Panc1 (cell line): ENCODE measurements around the gene GRP. TPM values are rescaled to one million over a fixed set of nuclear protein-coding genes. Genes with fewer than 3 reads are reported as not detected.

Source experiments
- ATAC-seq: fragments of 200-7000 bp; cut with Tn5 transposase; 2 replicates; pipeline ENCODE4 v1.9.1; 2020; ENCODE audit warnings: mild to moderate bottlenecking, moderate library complexity
- BruUV-seq: library from RNA; stranded (reverse); fragments of 400-500 nt; replicated peaks from 2 replicates; lab custom pipeline; 2021; lab: Mats Ljungman, UMichigan
- CTCF ChIA-PET: fragments of 300-600 bp; sonication (Branson Sonifier 250); formaldehyde crosslinking; loops from one replicate; lab custom pipeline; 2022; ENCODE audit warnings: antibody characterized with exemption; lab: Charles Lee
- POLR2A ChIA-PET: fragments of 300-600 bp; sonication (Branson Sonifier 250); formaldehyde crosslinking; loops from one replicate; lab custom pipeline; 2022; ENCODE audit warnings: antibody characterized with exemption; lab: Charles Lee
- DNase-seq: peaks from one replicate; pipeline ENCODE4 v3.0.0-alpha.2; 2010; ENCODE audit warnings: low read depth, low spot score
- H3K27ac ChIP-seq: 2 replicates; pipeline ENCODE4 v1.5.1; 2011; ENCODE audit warnings: mild to moderate bottlenecking, low read length, inconsistent platforms
- H3K27me3 ChIP-seq: fragments of 200-500 bp; sonication (Bioruptor generic); 2 replicates; pipeline ENCODE4 v1.6.0; 2014; ENCODE audit warnings: low read length, inconsistent platforms; ENCODE audit not compliant: control insufficient read depth, insufficient read depth
- H3K36me3 ChIP-seq: fragments of 200-500 bp; sonication (Bioruptor generic); 2 replicates; pipeline ENCODE4 v1.5.1; 2014; ENCODE audit warnings: inconsistent platforms, mild to moderate bottlenecking, low read length, moderate library complexity; ENCODE audit not compliant: control insufficient read depth, insufficient read depth
- H3K4me1 ChIP-seq: 2 replicates; pipeline ENCODE4 v1.5.1; 2011; ENCODE audit warnings: inconsistent platforms, mild to moderate bottlenecking, low read length, moderate library complexity; ENCODE audit not compliant: control insufficient read depth, insufficient read depth
- H3K4me3 ChIP-seq, 2 experiments: 2 replicates each; pipeline ENCODE4 v1.5.1; 2011 to 2012; ENCODE audit warnings: low read depth in 2 of 2, low read length in 2 of 2, mild to moderate bottlenecking in 2 of 2, inconsistent platforms in 1 of 2, moderate library complexity in 1 of 2
- H3K9me3 ChIP-seq: fragments of 200-500 bp; sonication (Bioruptor generic); 2 replicates; pipeline ENCODE4 v1.5.1; 2014; ENCODE audit warnings: low read depth, mild to moderate bottlenecking, inconsistent platforms, low read length, moderate library complexity; ENCODE audit not compliant: control insufficient read depth, insufficient read depth
- CTCF ChIP-seq: fragments of 450-650 bp; IDR thresholded peaks from 2 replicates; pipeline ENCODE4 v1.5.1; 2017; ENCODE audit warnings: mild to moderate bottlenecking
- POLR2AphosphoS5 ChIP-seq: IDR thresholded peaks from 2 replicates; pipeline ENCODE4 v1.6.1; 2012; ENCODE audit warnings: mild to moderate bottlenecking, low read depth, low read length, moderate library complexity
- SIN3A ChIP-seq: IDR thresholded peaks from 2 replicates; pipeline ENCODE4 v1.6.1; 2012; ENCODE audit warnings: low read depth, mild to moderate bottlenecking, low read length, moderate library complexity, borderline replicate concordance; ENCODE audit not compliant: insufficient read depth
- TCF7L2 ChIP-seq: IDR thresholded peaks from 2 replicates; pipeline ENCODE4 v1.6.1; 2011; ENCODE audit warnings: mild to moderate bottlenecking, low read depth, low read length, inconsistent platforms
- in situ Hi-C: cut with HindIII; loops from 2 replicates; pipeline ENCODE4 v1.10.0; 2016; ENCODE audit warnings: low sequenced_read_pairs, low pct_unique_long_range_greater_than_20kb
- intact Hi-C: fragments of 100-400 bp; cut with micrococcal nuclease; formaldehyde crosslinking; loops from one replicate; pipeline ENCODE4 v1.10.0; 2022; ENCODE audit not compliant: unreplicated experiment
- total RNA-seq: library from RNA; stranded (reverse); gene quantifications from one replicate; pipeline ENCODE4 v1.2.1, GENCODE V29; 2021; ENCODE audit not compliant: unreplicated experiment
- TF ChIP-seq, protein P1 (sequence below), 2 experiments: IDR thresholded peaks; 2 replicates each; pipeline ENCODE4 v1.6.1; 2011 to 2012; ENCODE audit warnings: low read depth in 2 of 2, control low read depth in 1 of 2, low read length in 1 of 2, mild to moderate bottlenecking in 1 of 2, moderate library complexity in 1 of 2; ENCODE audit not compliant: insufficient read depth in 1 of 2

GRP gene
- total RNA-seq, 1 experiment from 2014 or later, result not detected

DNA sequence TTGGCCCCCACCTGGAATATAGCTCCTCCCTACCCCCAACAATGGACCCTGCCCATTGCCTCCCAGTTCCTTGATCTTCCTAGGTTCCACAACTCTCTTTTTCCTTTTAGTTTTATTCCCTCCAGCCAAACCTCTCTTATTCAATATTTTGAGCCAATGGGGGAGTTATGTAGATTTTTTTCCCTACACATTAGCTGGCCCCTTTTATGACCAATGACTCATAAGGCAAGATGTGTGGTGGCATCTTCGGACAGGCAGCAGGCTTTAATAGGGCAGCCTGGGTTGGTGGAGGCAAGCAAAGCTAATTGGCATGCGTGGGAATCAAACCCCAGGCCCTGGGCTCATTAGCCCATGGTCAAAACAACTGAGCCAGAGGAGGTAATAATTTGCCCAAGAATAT, 9.2 kb downstream of the GRP start:
- ATAC-seq (no peak), DNase-seq (no peak)
- H3K27me3 ChIP-seq, result no peaks in the 10 kb centered on the region; the same call in 1 of the 2 replicates
- H3K4me1 ChIP-seq, result no peaks in the 10 kb centered on the region
- no peak overlapping the region for H3K4me3 ChIP-seq
- ChIA-PET POLR2A (no interaction called here), CTCF (no interaction called here)
- intact Hi-C loops (no loop called here), in situ Hi-C loops (no loop called here)
- BruUV-seq, result no TSS peak
- H3K36me3 ChIP-seq, result no peaks in the 10 kb centered on the region
- TF ChIP-seq SIN3A (no peak), CTCF (no peak)
- no peaks in the 10 kb centered on the region for H3K9me3 ChIP-seq
- H3K27ac ChIP-seq, result no peak overlapping the region

DNA sequence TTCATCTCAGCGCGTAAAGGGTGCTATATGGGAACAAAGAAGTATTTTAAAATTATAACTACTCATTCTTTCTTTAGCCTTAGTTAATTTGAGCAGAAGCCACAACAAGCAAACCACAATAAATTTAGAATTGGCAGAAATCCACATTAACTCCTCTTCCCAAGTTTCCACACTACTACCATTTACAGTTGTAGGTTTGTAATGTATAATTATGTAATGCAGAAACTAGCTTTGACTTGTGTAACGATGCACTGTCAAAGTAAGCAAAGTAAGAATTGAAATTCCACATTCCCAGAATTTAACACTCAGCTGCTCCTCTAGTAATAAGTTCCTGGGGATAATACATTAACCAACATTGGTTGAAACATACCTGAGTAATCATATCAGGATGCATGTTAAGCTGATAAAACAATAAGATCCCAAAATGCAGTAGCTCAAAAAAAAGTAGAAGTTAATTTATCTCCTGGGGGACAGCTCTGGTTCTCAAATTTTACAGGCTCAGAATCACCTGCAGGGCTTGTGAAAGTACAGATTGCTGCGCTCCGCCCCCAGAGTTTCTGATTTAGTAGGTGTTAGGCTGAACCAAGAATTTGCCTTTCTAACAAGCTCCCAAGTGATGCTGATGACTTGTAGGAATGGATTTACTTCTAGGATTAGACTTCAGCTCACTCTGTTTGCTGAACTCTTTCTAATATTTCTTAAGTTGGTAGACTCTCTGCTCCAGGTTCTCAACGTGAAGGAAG, 9.9 kb downstream of the GRP start:
- in situ Hi-C loops (no loop called here), intact Hi-C loops (no loop called here)
- Histone ChIP-seq H3K27ac (no peak overlapping the region), H3K4me1 (no peaks in the 10 kb centered on the region), H3K36me3 (no peaks in the 10 kb centered on the region), H3K27me3 (no peaks in the 10 kb centered on the region; the same call in 1 of the 2 replicates), H3K9me3 (no peaks in the 10 kb centered on the region), H3K4me3 (no peak overlapping the region)
- CTCF ChIA-PET, result no interaction called here
- no peak for TF ChIP-seq TCF7L2
- no peak for TF ChIP-seq SIN3A
- TF ChIP-seq, protein P1, sequence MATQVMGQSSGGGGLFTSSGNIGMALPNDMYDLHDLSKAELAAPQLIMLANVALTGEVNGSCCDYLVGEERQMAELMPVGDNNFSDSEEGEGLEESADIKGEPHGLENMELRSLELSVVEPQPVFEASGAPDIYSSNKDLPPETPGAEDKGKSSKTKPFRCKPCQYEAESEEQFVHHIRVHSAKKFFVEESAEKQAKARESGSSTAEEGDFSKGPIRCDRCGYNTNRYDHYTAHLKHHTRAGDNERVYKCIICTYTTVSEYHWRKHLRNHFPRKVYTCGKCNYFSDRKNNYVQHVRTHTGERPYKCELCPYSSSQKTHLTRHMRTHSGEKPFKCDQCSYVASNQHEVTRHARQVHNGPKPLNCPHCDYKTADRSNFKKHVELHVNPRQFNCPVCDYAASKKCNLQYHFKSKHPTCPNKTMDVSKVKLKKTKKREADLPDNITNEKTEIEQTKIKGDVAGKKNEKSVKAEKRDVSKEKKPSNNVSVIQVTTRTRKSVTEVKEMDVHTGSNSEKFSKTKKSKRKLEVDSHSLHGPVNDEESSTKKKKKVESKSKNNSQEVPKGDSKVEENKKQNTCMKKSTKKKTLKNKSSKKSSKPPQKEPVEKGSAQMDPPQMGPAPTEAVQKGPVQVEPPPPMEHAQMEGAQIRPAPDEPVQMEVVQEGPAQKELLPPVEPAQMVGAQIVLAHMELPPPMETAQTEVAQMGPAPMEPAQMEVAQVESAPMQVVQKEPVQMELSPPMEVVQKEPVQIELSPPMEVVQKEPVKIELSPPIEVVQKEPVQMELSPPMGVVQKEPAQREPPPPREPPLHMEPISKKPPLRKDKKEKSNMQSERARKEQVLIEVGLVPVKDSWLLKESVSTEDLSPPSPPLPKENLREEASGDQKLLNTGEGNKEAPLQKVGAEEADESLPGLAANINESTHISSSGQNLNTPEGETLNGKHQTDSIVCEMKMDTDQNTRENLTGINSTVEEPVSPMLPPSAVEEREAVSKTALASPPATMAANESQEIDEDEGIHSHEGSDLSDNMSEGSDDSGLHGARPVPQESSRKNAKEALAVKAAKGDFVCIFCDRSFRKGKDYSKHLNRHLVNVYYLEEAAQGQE (IDR thresholded peaks at IDR 0.05; ENCODE audit: insufficient read depth in 1 of 2, low read depth in 2 of 2, low read length in 1 of 2), result no peak
- no peak for TF ChIP-seq CTCF
- TF ChIP-seq POLR2AphosphoS5, result no peak
- ATAC-seq (no peak), DNase-seq (no peak)
- POLR2A ChIA-PET, result no interaction called here
- no TSS peak for BruUV-seq
